Fibroblast of lung (primary cell): ENCODE results near the gene ZNF69. TPM values are rescaled to one million over a fixed set of nuclear protein-coding genes. Genes with fewer than 3 reads are reported as not detected.
"Not testable (repeated sequence)": the region's sequence is repeated elsewhere in the genome, so short reads cannot be mapped to it uniquely, and the experiment has no call there.

Source experiments
- DNase-seq, 2 donors: peaks; one replicate each; pipeline versions ENCODE4 v3.0.0 to v3.0.0-alpha.2; 2010; ENCODE audit warnings: low read depth in 2 of 2
- H2AFZ ChIP-seq: 2 replicates; pipeline ENCODE4 v1.5.1; 2012; ENCODE audit warnings: low read length, control low read depth, inconsistent platforms
- H3K27ac ChIP-seq: 2 replicates; pipeline ENCODE4 v1.5.1; 2011; ENCODE audit warnings: low read length, control low read depth; ENCODE audit not compliant: insufficient read depth
- H3K27me3 ChIP-seq: 2 replicates; pipeline ENCODE4 v1.5.1; 2011; ENCODE audit warnings: mild to moderate bottlenecking, low read length; ENCODE audit not compliant: control insufficient read depth, insufficient read depth
- H3K36me3 ChIP-seq: 2 replicates; pipeline ENCODE4 v1.5.1; 2011; ENCODE audit warnings: low read length; ENCODE audit not compliant: control insufficient read depth, insufficient read depth
- H3K4me1 ChIP-seq: 2 replicates; pipeline ENCODE4 v1.5.1; 2011; ENCODE audit warnings: low read length; ENCODE audit not compliant: control insufficient read depth, insufficient read depth; ENCODE audit errors: extremely low read depth
- H3K4me2 ChIP-seq: 2 replicates; pipeline ENCODE4 v1.5.1; 2011; ENCODE audit warnings: low read length, control low read depth; ENCODE audit not compliant: insufficient read depth; ENCODE audit errors: extremely low read depth
- H3K4me3 ChIP-seq, 4 experiments: fragments of 200-600 bp in 1 of 4; sonication (generic) in 1 of 4; replicated peaks in 1 of 4; 2 replicates each; pipeline ENCODE4 v1.5.1; 2011 to 2016; ENCODE audit warnings: low read length in 4 of 4, low read depth in 3 of 4, mild to moderate bottlenecking in 3 of 4, control low read depth in 2 of 4, inconsistent platforms in 1 of 4, mixed read lengths in 1 of 4; ENCODE audit not compliant: insufficient read depth in 1 of 4; ENCODE audit errors: control extremely low read depth in 1 of 4
- H3K79me2 ChIP-seq: 2 replicates; pipeline ENCODE4 v1.5.1; 2012; ENCODE audit warnings: mild to moderate bottlenecking, low read length, inconsistent platforms; ENCODE audit not compliant: control insufficient read depth, insufficient read depth
- H3K9ac ChIP-seq: 2 replicates; pipeline ENCODE4 v1.5.1; 2011; ENCODE audit warnings: mild to moderate bottlenecking, low read length, control low read depth; ENCODE audit not compliant: insufficient read depth
- H3K9me3 ChIP-seq: 2 replicates; pipeline ENCODE4 v1.5.1; 2012; ENCODE audit warnings: low read depth, low read length; ENCODE audit not compliant: control insufficient read depth, insufficient read depth
- H4K20me1 ChIP-seq: 2 replicates; pipeline ENCODE4 v1.5.1; 2011; ENCODE audit warnings: low read length; ENCODE audit not compliant: control insufficient read depth, insufficient read depth; ENCODE audit errors: extremely low read depth
- CTCF ChIP-seq, 2 donors: IDR thresholded peaks in 1 of 2; conservative IDR thresholded peaks in 1 of 2; 1 replicate in 1 of 2; 2 replicates in 1 of 2; pipeline ENCODE4 v1.5.1; 2011 to 2012; ENCODE audit warnings: low read length in 2 of 2, control low read depth in 1 of 2, inconsistent platforms in 1 of 2, low read depth in 1 of 2, mild to moderate bottlenecking in 1 of 2
- EZH2 ChIP-seq: IDR thresholded peaks from 2 replicates; pipeline ENCODE4 v1.5.1; 2012; ENCODE audit warnings: low read length, control low read depth, mild to moderate bottlenecking; ENCODE audit errors: missing control alignments
- polyA plus RNA-seq, 2 donors: library from polyadenylated mRNA; depleted of rRNA in 1 of 2; stranded (reverse) in 1 of 2; unstranded in 1 of 2; fragments of >200 nt; gene quantifications; 2 replicates each; pipeline ENCODE4 v1.2.1, GENCODE V29; 2011 to 2012; ENCODE audit warnings: missing spikeins in 1 of 2
- total RNA-seq: library from RNA; depleted of rRNA; stranded (reverse); fragments of >200 nt; gene quantifications from 2 replicates; pipeline ENCODE4 v1.2.1, GENCODE V29; 2014

ZNF69 gene
- total and polyA plus RNA-seq, 2 donors (not counting 1 experiment from before 2014, with no cell fraction given): 1.7 to 7.1 TPM

- Histone ChIP-seq H3K27ac (no peak overlapping the region), H3K9ac (no peak overlapping the region), H4K20me1 (no peaks in the 10 kb centered on the region), H2AFZ (no peak overlapping the region), H3K79me2 (no peaks in the 10 kb centered on the region), H3K36me3 (no peaks in the 10 kb centered on the region), H3K4me3 (no peak overlapping the region), H3K9me3 (peaks cover 4% of the 10 kb centered on the region), H3K27me3 (no peaks in the 10 kb centered on the region), H3K4me2 (no peak overlapping the region), H3K4me1 (no peaks in the 10 kb centered on the region)
- TF ChIP-seq EZH2 (no peak), CTCF (conservative IDR thresholded peaks at IDR 0.05 in 1 of 2, IDR thresholded peaks at IDR 0.05 in 1 of 2; ENCODE audit: low read depth in 1 of 2, low read length in 2 of 2) (no peak)
- DNase-seq: no peak
These were observed 18.3 kb downstream of the ZNF69 start for GRCh38 chr19:11905928-11906327.

GRCh38 chr19:11911937-11912336, 24.4 kb downstream of the ZNF69 start:
- H3K27me3 ChIP-seq, H4K20me1 ChIP-seq, H3K36me3 ChIP-seq, DNase-seq, H3K9me3 ChIP-seq, H3K4me1 ChIP-seq, H3K9ac ChIP-seq, H2AFZ ChIP-seq, H3K4me3 ChIP-seq, H3K4me2 ChIP-seq, H3K27ac ChIP-seq, H3K79me2 ChIP-seq: not testable (repeated sequence)

GRCh38 chr19:11914417-11915051, 27.0 kb downstream of the ZNF69 start:
- not testable (repeated sequence) for DNase-seq, H3K9me3 ChIP-seq, H3K36me3 ChIP-seq, H3K79me2 ChIP-seq, H3K4me2 ChIP-seq, H2AFZ ChIP-seq, H3K4me3 ChIP-seq, H3K27ac ChIP-seq, H3K9ac ChIP-seq, H3K4me1 ChIP-seq, H3K27me3 ChIP-seq, H4K20me1 ChIP-seq

GRCh38 chr19:11921852-11922495, 34.4 kb downstream of the ZNF69 start:
- no peak overlapping the region for H3K4me3 ChIP-seq
- H3K4me1 ChIP-seq: peaks cover 4% of the 10 kb centered on the region
- no peaks in the 10 kb centered on the region for H3K9me3 ChIP-seq
- no peak overlapping the region for H3K4me2 ChIP-seq
- no peak overlapping the region for H3K9ac ChIP-seq
- no peaks in the 10 kb centered on the region for H3K27me3 ChIP-seq
- H3K36me3 ChIP-seq: no peaks in the 10 kb centered on the region
- peaks cover 13% of the 10 kb centered on the region for H3K79me2 ChIP-seq
- DNase-seq: no peak
- H4K20me1 ChIP-seq: no peaks in the 10 kb centered on the region
- H2AFZ ChIP-seq: no peak overlapping the region
- H3K27ac ChIP-seq: no peak overlapping the region
- TF ChIP-seq EZH2 (no peak), CTCF (conservative IDR thresholded peaks at IDR 0.05 in 1 of 2, IDR thresholded peaks at IDR 0.05 in 1 of 2; ENCODE audit: low read depth in 1 of 2, low read length in 2 of 2) (no peak)
